ENCODE data around the gene EXOC8.

- TF ChIP-seq POLR2A (IDR thresholded peaks at IDR 0.05) (no peak), CTCF (IDR thresholded peaks at IDR 0.05) (no peak)
These were observed 15.4 kb upstream of the EXOC8 start for GRCh38 chr1:231353086-231353485.

All from body of pancreas (tissue), 4 donors.